Central memory CD8-positive, alpha-beta T cell (primary cell): Measurements from ENCODE around the gene GRSF1.
"Not testable (repeated sequence)": the region's sequence is repeated elsewhere in the genome, so short reads cannot be mapped to it uniquely, and the experiment has no call there.

Experiments used
- ATAC-seq: fragments of 150-1000 bp; cut with Tn5 transposase; replicated peaks from 2 replicates; pipeline ENCODE4 v1.10.0; 2022; ENCODE audit warnings: mild to moderate bottlenecking, moderate FRiP score, moderate number of reproducible peaks; ENCODE audit not compliant: poor library complexity, severe bottlenecking; ENCODE audit errors: extremely low read depth
- DNase-seq, 2 donors: peaks; one replicate each; pipeline ENCODE4 v3.0.0; 2021; ENCODE audit warnings: low spot score in 2 of 2
- H3K27ac Mint-ChIP-seq: one replicate; pipeline ENCODE4 v1.8.0; 2022; ENCODE audit warnings: low read depth, mild to moderate bottlenecking, moderate library complexity, mixed read lengths
- H3K27me3 Mint-ChIP-seq: one replicate; pipeline ENCODE4 v1.8.0; 2022; ENCODE audit warnings: mixed read lengths
- H3K36me3 Mint-ChIP-seq: one replicate; pipeline ENCODE4 v1.8.0; 2022; ENCODE audit warnings: mild to moderate bottlenecking, moderate library complexity, mixed read lengths; ENCODE audit not compliant: insufficient read depth
- H3K4me1 Mint-ChIP-seq: one replicate; pipeline ENCODE4 v1.8.0; 2022; ENCODE audit warnings: mixed read lengths
- H3K4me3 Mint-ChIP-seq: one replicate; pipeline ENCODE4 v1.8.0; 2022; ENCODE audit warnings: mild to moderate bottlenecking, moderate library complexity, mixed read lengths
- H3K9me3 Mint-ChIP-seq: one replicate; pipeline ENCODE4 v1.8.0; 2022; ENCODE audit warnings: mixed read lengths

Gene GRSF1

GRCh38 chr4:70769396-70769795 is 70.3 kb downstream of the GRSF1 start:
- H3K27ac Mint-ChIP-seq, H3K4me3 Mint-ChIP-seq, ATAC-seq, H3K27me3 Mint-ChIP-seq, H3K9me3 Mint-ChIP-seq, H3K4me1 Mint-ChIP-seq, DNase-seq: not testable (repeated sequence)
- peaks cover 13% of the 10 kb centered on the region for H3K36me3 Mint-ChIP-seq

DNA sequence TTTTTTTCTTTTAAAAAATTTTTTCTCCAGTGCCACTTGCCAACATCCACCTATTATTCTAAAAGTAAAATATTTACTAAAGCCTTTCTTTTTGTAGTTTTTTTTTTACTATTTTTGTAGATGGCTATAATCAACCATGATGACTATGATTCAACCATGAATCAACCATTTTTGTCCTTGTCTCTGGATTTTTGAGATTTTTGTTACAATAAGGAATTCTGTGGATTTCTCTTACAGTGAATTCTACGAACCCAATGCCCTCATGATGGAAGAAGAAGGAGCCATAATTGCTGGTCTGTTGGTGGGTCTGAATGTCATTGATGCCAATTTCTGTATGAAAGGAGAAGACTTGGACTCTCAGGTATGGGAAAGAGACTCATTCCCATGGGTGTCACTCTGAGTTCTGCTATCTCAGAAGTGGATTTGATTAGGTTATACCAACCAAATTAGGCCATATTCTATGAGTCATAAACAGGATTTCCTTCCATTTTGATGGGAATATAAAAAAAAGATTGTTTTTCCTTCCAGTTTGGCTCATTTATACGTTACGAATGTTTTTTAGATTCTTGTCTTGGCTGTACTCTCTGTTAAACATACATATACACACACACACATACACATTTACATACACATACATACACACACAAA is 71.3 kb downstream of the GRSF1 start:
- H3K4me3 Mint-ChIP-seq: no peak overlapping the region

More for the DNA sequence above, 71.3 kb downstream of the GRSF1 start:
- DNase-seq (no peak), ATAC-seq (no peak)
- Mint-ChIP-seq H3K4me1 (no peaks in the 10 kb centered on the region), H3K27ac (no peak overlapping the region), H3K36me3 (peaks cover 15% of the 10 kb centered on the region), H3K27me3 (no peaks in the 10 kb centered on the region), H3K9me3 (no peaks in the 10 kb centered on the region)
